ENCODE measurements around the gene PDE6C. TPM values are rescaled to one million over a fixed set of nuclear protein-coding genes. Genes with fewer than 3 reads are reported as not detected.

The PDE6C gene
- total and polyA plus RNA-seq, 5 experiments from 2014 or later: 0.19 TPM; not detected in 4

- Mint-ChIP-seq H3K36me3 (peaks cover 0 to 18% (median 0%) of the 10 kb centered on the region in 3 donors), H3K27ac (no peak within 1 kb of the TSS), H3K4me1 (peaks cover 8 to 28% (median 19%) of the 10 kb centered on the region in 4 donors), H3K4me3 (no peak within 1 kb of the TSS), H3K9me3 (no peaks in the 10 kb centered on the region), H3K27me3 (no peaks in the 10 kb centered on the region)
- ATAC-seq (peak; percentile 84 to 86), DNase-seq (peak; percentile 75 to 94 (median 86))
- POLR2A ChIA-PET: interaction anchor here (0.7 to 2.2 kb wide), 5 partner anchors 12 to 854 kb away, joined by 3 to 6 read pairs (median 5); partner anchors contain the start of genes EXOC6 and SLC35G1
Observed at GRCh38 chr10:93702210-93703001, 90.1 kb downstream of the PDE6C start, which contains the start of gene FRA10AC1. TSS of gene FRA10AC1 (minus strand) at chr10:93702592. CDS start at chr10:93700106, 2,486 bp downstream.

GRCh38 chr10:93703066-93703465 lies 90.7 kb downstream of the PDE6C start:
- no peaks in the 10 kb centered on the region for H3K9me3 Mint-ChIP-seq
- peak in 1 of 2 donors; percentile 23 for ATAC-seq
- POLR2A ChIA-PET: interaction anchor here (0.9 to 2.2 kb wide), 3 partner anchors 25 to 854 kb away, joined by 5 to 6 read pairs (median 6); partner anchors contain the start of genes EXOC6 and SLC35G1
- H3K4me3 Mint-ChIP-seq: no peak overlapping the region
- H3K4me1 Mint-ChIP-seq: peaks cover 8 to 26% (median 18%) of the 10 kb centered on the region in 4 donors
- no peak overlapping the region for H3K27ac Mint-ChIP-seq
- no peak for DNase-seq
- no peaks in the 10 kb centered on the region for H3K27me3 Mint-ChIP-seq
- H3K36me3 Mint-ChIP-seq: peaks cover 0 to 14% (median 0%) of the 10 kb centered on the region in 3 donors

- Mint-ChIP-seq H3K36me3 (peaks cover 0 to 8% (median 0%) of the 10 kb centered on the region in 3 donors), H3K27ac (peak overlapping the region in 8 of 10 donors; percentile 39 to 86 (median 78)), H3K4me3 (peak overlapping the region in 9 of 10 donors; percentile 50 to 85 (median 65)), H3K9me3 (no peaks in the 10 kb centered on the region), H3K4me1 (peaks cover 8 to 26% (median 16%) of the 10 kb centered on the region in 4 donors), H3K27me3 (no peaks in the 10 kb centered on the region)
- DNase-seq: no peak
- POLR2A ChIA-PET: no interaction called here
- no peak for ATAC-seq
Observed at GRCh38 chr10:93703841-93704240, 91.5 kb downstream of the PDE6C start.

GRCh38 chr10:93704451-93704850 lies 92.1 kb downstream of the PDE6C start:
- Mint-ChIP-seq H3K9me3 (no peaks in the 10 kb centered on the region), H3K4me1 (peaks cover 7 to 23% (median 12%) of the 10 kb centered on the region in 4 donors), H3K4me3 (no peak overlapping the region), H3K36me3 (peaks cover 0 to 3% (median 0%) of the 10 kb centered on the region in 3 donors), H3K27me3 (no peaks in the 10 kb centered on the region), H3K27ac (peak overlapping the region in 2 of 10 donors; percentile 79 to 85)
- ATAC-seq: no peak
- no peak for DNase-seq
- POLR2A ChIA-PET: no interaction called here

- peaks cover 0 to 4% (median 0%) of the 10 kb centered on the region in 5 donors for H3K27me3 Mint-ChIP-seq
- no peak overlapping the region for H3K27ac Mint-ChIP-seq
- H3K4me3 Mint-ChIP-seq: peak overlapping the region in 1 of 10 donors; percentile 4
- peaks cover 6 to 8% (median 6%) of the 10 kb centered on the region in 4 donors for H3K4me1 Mint-ChIP-seq
- peaks cover 0 to 3% (median 0%) of the 10 kb centered on the region in 3 donors for H3K36me3 Mint-ChIP-seq
- ATAC-seq (no peak), DNase-seq (no peak)
- no peaks in the 10 kb centered on the region for H3K9me3 Mint-ChIP-seq
- POLR2A ChIA-PET: no interaction called here
Observed at GRCh38 chr10:93707623-93708022, 95.3 kb downstream of the PDE6C start.

GRCh38 chr10:93710333-93710909 lies 98.1 kb downstream of the PDE6C start:
- Mint-ChIP-seq H3K27me3 (peaks cover 5 to 8% (median 6%) of the 10 kb centered on the region in 5 donors), H3K9me3 (no peaks in the 10 kb centered on the region), H3K27ac (peak overlapping the region in 1 of 10 donors; percentile 23), H3K36me3 (peaks cover 0 to 3% (median 0%) of the 10 kb centered on the region in 3 donors), H3K4me3 (no peak overlapping the region), H3K4me1 (peaks cover 0 to 3% (median 0%) of the 10 kb centered on the region in 4 donors)
- DNase-seq (no peak), ATAC-seq (no peak)
- POLR2A ChIA-PET: no interaction called here

GRCh38 chr10:93711891-93712290 lies 99.6 kb downstream of the PDE6C start:
- no peak for ATAC-seq
- peaks cover 0 to 3% (median 0%) of the 10 kb centered on the region in 3 donors for H3K36me3 Mint-ChIP-seq

GRCh38 chr10:93712593-93712992 lies 100.3 kb downstream of the PDE6C start:
- H3K36me3 Mint-ChIP-seq: peaks cover 0 to 3% (median 0%) of the 10 kb centered on the region in 3 donors
- H3K4me1 Mint-ChIP-seq: no peaks in the 10 kb centered on the region
- ATAC-seq (no peak), DNase-seq (no peak)
- peaks cover 7 to 18% (median 10%) of the 10 kb centered on the region in 5 donors for H3K27me3 Mint-ChIP-seq
- POLR2A ChIA-PET: no interaction called here
- no peak overlapping the region for H3K27ac Mint-ChIP-seq
- no peak overlapping the region for H3K4me3 Mint-ChIP-seq
- no peaks in the 10 kb centered on the region for H3K9me3 Mint-ChIP-seq

More at GRCh38 chr10:93711891-93712290, 99.6 kb downstream of the PDE6C start:
- no peak overlapping the region for H3K4me3 Mint-ChIP-seq
- no peaks in the 10 kb centered on the region for H3K9me3 Mint-ChIP-seq
- DNase-seq: no peak
- peaks cover 7 to 15% (median 9%) of the 10 kb centered on the region in 5 donors for H3K27me3 Mint-ChIP-seq
- H3K4me1 Mint-ChIP-seq: peaks cover 0 to 3% (median 0%) of the 10 kb centered on the region in 4 donors
- POLR2A ChIA-PET: no interaction called here
- no peak overlapping the region for H3K27ac Mint-ChIP-seq

GRCh38 chr10:93715345-93715744 lies 103.0 kb downstream of the PDE6C start:
- H3K27me3 Mint-ChIP-seq: peaks cover 13 to 33% (median 22%) of the 10 kb centered on the region in 5 donors
- H3K27ac Mint-ChIP-seq: no peak overlapping the region
- POLR2A ChIA-PET: no interaction called here
- no peak overlapping the region for H3K4me3 Mint-ChIP-seq
- ATAC-seq (no peak), DNase-seq (no peak)
- H3K36me3 Mint-ChIP-seq: no peaks in the 10 kb centered on the region
- H3K4me1 Mint-ChIP-seq: peaks cover 0 to 1% (median 0%) of the 10 kb centered on the region in 4 donors
- no peaks in the 10 kb centered on the region for H3K9me3 Mint-ChIP-seq

Other genes with a start within 250 kb of the PDE6C start
- gene MYOF, start 130.2 kb upstream of the PDE6C start, total RNA-seq: under 1 TPM in 1 of 2 experiments, not detected in 1; 0.11 TPM
- not detected for gene MYOF, start 130.2 kb upstream of the PDE6C start, polyA plus RNA-seq
- gene CEP55, start 115.9 kb upstream of the PDE6C start, total RNA-seq: not detected
- not detected for gene CEP55, start 115.9 kb upstream of the PDE6C start, polyA plus RNA-seq
- not detected for gene FFAR4, start 45.9 kb upstream of the PDE6C start, total RNA-seq
- not detected for gene FFAR4, start 45.9 kb upstream of the PDE6C start, polyA plus RNA-seq
- not detected for gene RBP4, start 11.3 kb upstream of the PDE6C start, total RNA-seq
- not detected for gene RBP4, start 11.3 kb upstream of the PDE6C start, polyA plus RNA-seq
- 10 to 100 TPM; 25.5 to 28.9 TPM for gene FRA10AC1, start 90.1 kb downstream of the PDE6C start, total RNA-seq
- 1 to 10 TPM; 5.8 to 6.8 (median 5.9) TPM for gene FRA10AC1, start 90.1 kb downstream of the PDE6C start, polyA plus RNA-seq
- gene LGI1, start 145.4 kb downstream of the PDE6C start, total RNA-seq: not detected
- not detected for gene LGI1, start 145.4 kb downstream of the PDE6C start, polyA plus RNA-seq

Data from naive thymus-derived CD8-positive, alpha-beta T cell (primary cell).